Osteoblast (primary cell): ENCODE data around the gene SLC35A2. TPM values are rescaled to one million over a fixed set of nuclear protein-coding genes. Genes with fewer than 3 reads are reported as not detected.

ENCODE experiments used
- DNase-seq: peaks from one replicate; pipeline ENCODE4 v3.0.0; 2011; ENCODE audit warnings: low spot score, mixed read lengths; ENCODE audit not compliant: insufficient read length; ENCODE audit errors: missing footprints
- H2AFZ ChIP-seq: 2 replicates; pipeline ENCODE4 v1.6.0; 2011; ENCODE audit warnings: mild to moderate bottlenecking, low read length
- H3K27ac ChIP-seq: 2 replicates; pipeline ENCODE4 v1.5.1; 2011; ENCODE audit warnings: mild to moderate bottlenecking, low read depth, low read length, moderate library complexity
- H3K27me3 ChIP-seq: 2 replicates; pipeline ENCODE4 v1.6.0; 2012; ENCODE audit warnings: mild to moderate bottlenecking, control low read depth, inconsistent platforms, low read length, moderate library complexity; ENCODE audit not compliant: insufficient read depth
- H3K36me3 ChIP-seq: 2 replicates; pipeline ENCODE4 v1.5.1; 2011; ENCODE audit warnings: mild to moderate bottlenecking, low read length, control low read depth, moderate library complexity; ENCODE audit not compliant: insufficient read depth
- H3K4me1 ChIP-seq: 2 replicates; pipeline ENCODE4 v1.5.1; 2011; ENCODE audit warnings: mild to moderate bottlenecking, low read length, control low read depth, moderate library complexity; ENCODE audit not compliant: insufficient read depth
- H3K4me2 ChIP-seq: 2 replicates; pipeline ENCODE4 v1.6.0; 2011; ENCODE audit warnings: mild to moderate bottlenecking, low read length; ENCODE audit not compliant: insufficient read depth
- H3K4me3 ChIP-seq: fragments of 200-600 bp; sonication (generic); 3 replicates; pipeline ENCODE4 v1.5.1; 2012; ENCODE audit warnings: mild to moderate bottlenecking, low read length, inconsistent platforms; ENCODE audit not compliant: insufficient read depth
- H3K79me2 ChIP-seq: 2 replicates; pipeline ENCODE4 v1.6.0; 2012; ENCODE audit warnings: mild to moderate bottlenecking, low read length, control low read depth, inconsistent platforms; ENCODE audit not compliant: insufficient read depth
- H3K9me3 ChIP-seq: 2 replicates; pipeline ENCODE4 v1.5.1; 2011; ENCODE audit warnings: low read depth, low read length, control low read depth
- H4K20me1 ChIP-seq: 2 replicates; pipeline ENCODE4 v1.6.0; 2012; ENCODE audit warnings: mild to moderate bottlenecking, low read length, control low read depth; ENCODE audit not compliant: insufficient read depth
- total RNA-seq: library from RNA; depleted of rRNA; stranded (reverse); fragments of >200 nt; gene quantifications from 2 replicates; pipeline ENCODE4 v1.2.3, GENCODE V29; 2012
- TF ChIP-seq, protein P1 (sequence below): IDR thresholded peaks from 2 replicates; pipeline ENCODE4 v1.5.1; 2011; ENCODE audit warnings: mild to moderate bottlenecking, low read depth, low read length, moderate library complexity; ENCODE audit errors: extremely low read depth

Gene SLC35A2
- total RNA-seq, 1 donor = 15.6 TPM

DNA sequence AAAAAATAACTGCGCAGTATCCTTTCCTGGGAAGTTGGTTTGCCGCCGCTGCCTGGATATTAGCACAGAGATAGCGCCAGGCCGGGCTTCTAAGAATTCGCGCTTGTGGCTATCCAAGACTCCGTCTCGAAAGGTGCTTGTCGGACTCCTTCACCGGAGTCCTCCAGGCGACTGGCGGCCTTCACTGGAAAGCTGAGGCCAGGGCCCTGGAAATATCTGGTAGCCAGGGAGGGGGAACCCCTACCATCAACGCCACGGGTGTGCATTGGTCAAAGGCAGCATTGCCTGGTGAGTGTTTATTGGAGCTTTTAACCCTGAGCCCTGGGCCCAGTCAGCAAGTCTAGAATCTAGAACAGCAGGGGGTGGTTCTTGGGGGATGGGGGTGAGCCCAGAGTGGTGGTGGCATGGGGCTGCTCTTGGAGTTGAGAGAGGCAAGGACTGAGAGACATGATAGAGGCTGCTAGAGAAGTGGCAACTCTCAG is 8.0 kb upstream of the SLC35A2 start:
- peak overlapping the region; percentile 69 for H3K4me3 ChIP-seq
- no peak overlapping the region for H3K27ac ChIP-seq

GRCh38 chrX:48918643-48919340 is 7.3 kb upstream of the SLC35A2 start, which contains the start of gene PIM2:
Gene PIM2 (minus strand): TSS chrX:48919024. CDS start chrX:48918834, 190 bp downstream.
- Histone ChIP-seq H3K27me3 (no peaks in the 10 kb centered on the region), H3K27ac (peak within 1 kb of the TSS; percentile 41), H2AFZ (no peak within 1 kb of the TSS), H4K20me1 (no peaks in the 10 kb centered on the region), H3K9me3 (no peaks in the 10 kb centered on the region), H3K4me2 (peak within 1 kb of the TSS; percentile 78), H3K4me3 (peak within 1 kb of the TSS; percentile 69), H3K4me1 (peaks cover 11% of the 10 kb centered on the region), H3K79me2 (peaks cover 3% of the 10 kb centered on the region), H3K36me3 (peaks cover 18% of the 10 kb centered on the region)
- TF ChIP-seq, protein P1, sequence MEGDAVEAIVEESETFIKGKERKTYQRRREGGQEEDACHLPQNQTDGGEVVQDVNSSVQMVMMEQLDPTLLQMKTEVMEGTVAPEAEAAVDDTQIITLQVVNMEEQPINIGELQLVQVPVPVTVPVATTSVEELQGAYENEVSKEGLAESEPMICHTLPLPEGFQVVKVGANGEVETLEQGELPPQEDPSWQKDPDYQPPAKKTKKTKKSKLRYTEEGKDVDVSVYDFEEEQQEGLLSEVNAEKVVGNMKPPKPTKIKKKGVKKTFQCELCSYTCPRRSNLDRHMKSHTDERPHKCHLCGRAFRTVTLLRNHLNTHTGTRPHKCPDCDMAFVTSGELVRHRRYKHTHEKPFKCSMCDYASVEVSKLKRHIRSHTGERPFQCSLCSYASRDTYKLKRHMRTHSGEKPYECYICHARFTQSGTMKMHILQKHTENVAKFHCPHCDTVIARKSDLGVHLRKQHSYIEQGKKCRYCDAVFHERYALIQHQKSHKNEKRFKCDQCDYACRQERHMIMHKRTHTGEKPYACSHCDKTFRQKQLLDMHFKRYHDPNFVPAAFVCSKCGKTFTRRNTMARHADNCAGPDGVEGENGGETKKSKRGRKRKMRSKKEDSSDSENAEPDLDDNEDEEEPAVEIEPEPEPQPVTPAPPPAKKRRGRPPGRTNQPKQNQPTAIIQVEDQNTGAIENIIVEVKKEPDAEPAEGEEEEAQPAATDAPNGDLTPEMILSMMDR = no peak
- peak; percentile 96 for DNase-seq

More for the DNA sequence above, 8.0 kb upstream of the SLC35A2 start:
- Histone ChIP-seq H3K79me2 (peaks cover 3% of the 10 kb centered on the region), H3K4me1 (peaks cover 11% of the 10 kb centered on the region), H3K36me3 (peaks cover 22% of the 10 kb centered on the region), H3K27me3 (no peaks in the 10 kb centered on the region), H2AFZ (no peak overlapping the region), H4K20me1 (no peaks in the 10 kb centered on the region), H3K4me2 (peak overlapping the region; percentile 78), H3K9me3 (no peaks in the 10 kb centered on the region)
- peak; percentile 65 for DNase-seq
- TF ChIP-seq, protein P1 = no peak

DNA sequence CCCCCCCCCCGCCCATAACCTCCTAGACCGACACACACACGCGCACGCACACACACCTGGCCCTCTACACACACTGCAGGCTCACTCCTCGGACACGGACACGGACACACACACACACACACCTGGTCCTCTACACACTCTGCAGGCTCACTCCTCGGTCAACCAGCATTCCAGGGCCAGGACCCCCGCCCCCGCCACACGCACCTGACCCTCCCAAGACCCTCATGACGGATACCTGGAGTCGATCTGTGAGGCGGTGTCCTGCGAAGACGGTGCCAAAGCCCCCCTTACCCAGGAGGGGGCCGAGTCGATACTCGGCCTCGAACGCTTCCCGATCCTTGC is 6.8 kb upstream of the SLC35A2 start:
- Histone ChIP-seq H3K27me3 (no peaks in the 10 kb centered on the region), H3K4me1 (peaks cover 11% of the 10 kb centered on the region), H3K79me2 (peaks cover 3% of the 10 kb centered on the region), H2AFZ (no peak overlapping the region), H3K4me2 (peak overlapping the region; percentile 78), H4K20me1 (no peaks in the 10 kb centered on the region), H3K9me3 (no peaks in the 10 kb centered on the region), H3K27ac (no peak overlapping the region), H3K4me3 (peak overlapping the region; percentile 69), H3K36me3 (peaks cover 19% of the 10 kb centered on the region)
- no peak for DNase-seq
- TF ChIP-seq, protein P1 = no peak

DNA sequence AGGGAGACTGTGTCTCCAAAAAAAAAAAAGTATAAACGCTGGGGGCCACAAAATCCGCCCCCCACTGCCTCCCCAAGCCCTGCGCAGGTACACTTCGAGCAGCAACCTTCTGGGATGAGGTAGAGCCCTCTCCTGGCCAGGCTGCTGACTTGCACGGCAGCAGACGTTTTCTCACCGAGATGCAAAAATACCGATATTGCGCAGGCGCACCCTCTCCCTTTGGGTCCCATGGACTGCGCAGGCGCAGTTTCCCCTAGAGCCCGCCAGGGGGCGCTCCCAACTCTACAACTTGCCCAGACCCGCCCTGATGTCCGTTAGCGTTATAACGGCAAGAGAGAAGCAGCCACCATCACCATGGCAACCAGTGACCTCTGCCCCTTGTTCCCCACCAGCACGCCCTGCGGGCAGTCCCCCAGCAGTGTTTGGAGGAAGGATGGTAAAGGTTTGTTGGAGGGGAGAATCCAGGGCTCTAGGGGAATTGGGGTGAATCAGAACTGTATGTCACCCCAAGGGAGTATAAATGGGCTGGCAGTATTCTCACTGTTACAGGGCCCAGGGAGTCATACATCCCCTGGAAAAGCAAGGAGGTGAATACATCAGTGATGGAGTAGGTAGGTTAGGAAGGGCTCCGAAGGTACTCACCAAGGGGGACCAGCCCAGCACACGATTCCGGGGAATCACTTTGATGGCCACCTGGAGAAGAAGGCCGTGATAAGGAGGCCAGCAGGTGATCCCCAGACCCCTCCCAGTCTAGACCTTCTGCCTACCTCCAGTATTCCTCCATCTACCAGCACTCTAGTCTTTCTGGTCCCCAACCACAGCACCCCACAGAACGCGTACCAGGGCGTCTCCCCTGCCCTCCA is 5.9 kb upstream of the SLC35A2 start:
- H3K4me2 ChIP-seq = peak overlapping the region; percentile 45
- TF ChIP-seq, protein P1 = peak; percentile 96
- H4K20me1 ChIP-seq = no peaks in the 10 kb centered on the region
- H3K4me1 ChIP-seq = peaks cover 11% of the 10 kb centered on the region
- H3K36me3 ChIP-seq = peaks cover 13% of the 10 kb centered on the region
- peak overlapping the region; percentile 25 for H3K4me3 ChIP-seq
- peaks cover 3% of the 10 kb centered on the region for H3K79me2 ChIP-seq
- no peaks in the 10 kb centered on the region for H3K27me3 ChIP-seq
- H3K9me3 ChIP-seq = no peaks in the 10 kb centered on the region
- peak; percentile 95 for DNase-seq
- peak overlapping the region; percentile 41 for H3K27ac ChIP-seq
- H2AFZ ChIP-seq = no peak overlapping the region
